Activated CD4-positive, CD25-positive, alpha-beta regulatory T cell (primary cell): ENCODE data around the gene AP4M1.

Source experiments
- DNase-seq, 4 experiments: peaks; one replicate each; lab custom pipeline; 2025; lab: John Stamatoyannopoulos, UW

Gene AP4M1, protein sequence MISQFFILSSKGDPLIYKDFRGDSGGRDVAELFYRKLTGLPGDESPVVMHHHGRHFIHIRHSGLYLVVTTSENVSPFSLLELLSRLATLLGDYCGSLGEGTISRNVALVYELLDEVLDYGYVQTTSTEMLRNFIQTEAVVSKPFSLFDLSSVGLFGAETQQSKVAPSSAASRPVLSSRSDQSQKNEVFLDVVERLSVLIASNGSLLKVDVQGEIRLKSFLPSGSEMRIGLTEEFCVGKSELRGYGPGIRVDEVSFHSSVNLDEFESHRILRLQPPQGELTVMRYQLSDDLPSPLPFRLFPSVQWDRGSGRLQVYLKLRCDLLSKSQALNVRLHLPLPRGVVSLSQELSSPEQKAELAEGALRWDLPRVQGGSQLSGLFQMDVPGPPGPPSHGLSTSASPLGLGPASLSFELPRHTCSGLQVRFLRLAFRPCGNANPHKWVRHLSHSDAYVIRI

DNA sequence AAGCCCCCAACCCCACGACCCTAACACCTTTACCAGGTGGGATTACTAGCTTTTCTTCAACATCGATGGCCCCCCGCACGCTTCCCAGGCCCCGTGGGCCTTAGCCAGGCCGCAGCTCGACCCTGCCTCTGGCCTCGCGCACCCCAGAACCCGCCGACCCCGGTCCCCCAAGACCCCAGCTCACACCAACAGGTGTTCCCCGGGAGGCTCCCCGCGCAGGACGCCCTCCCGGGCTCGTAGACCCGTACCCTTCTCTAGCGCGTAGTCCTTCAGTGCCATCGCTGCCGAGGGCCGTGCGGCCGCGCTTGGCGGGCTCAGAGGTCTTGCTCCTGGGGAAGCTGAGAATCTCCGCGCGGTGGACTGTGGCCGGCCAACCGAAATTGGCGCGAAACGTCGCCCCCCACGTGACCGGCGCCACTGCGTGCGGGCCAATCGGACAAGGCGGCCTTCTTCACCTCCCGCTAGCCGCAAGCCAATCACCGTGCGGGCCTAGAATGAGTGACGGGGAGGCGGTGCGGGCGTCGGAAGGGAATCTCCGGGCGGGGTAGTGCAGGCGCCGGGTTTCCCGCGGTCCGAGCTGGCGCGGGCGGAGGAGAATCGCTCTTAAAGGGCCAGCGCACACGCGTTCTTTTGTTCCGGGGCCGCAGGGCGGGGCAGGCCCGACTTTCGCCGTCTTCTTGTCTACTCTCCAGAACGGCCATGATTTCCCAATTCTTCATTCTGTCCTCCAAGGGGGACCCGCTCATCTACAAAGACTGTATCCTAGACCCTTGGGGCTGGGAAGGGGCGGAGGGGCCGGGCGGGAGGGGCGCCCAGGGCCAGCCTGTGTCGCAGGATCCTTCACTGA, at the start of gene AP4M1, which contains the start of gene MCM7:
Gene AP4M1 (plus strand): TSS at position 628 of the 847 bp plus-strand sequence. CDS start 72 bp downstream, at position 700.
Gene MCM7 (minus strand): TSS at position 382 of the 847 bp plus-strand sequence. CDS start 103 bp downstream, at position 279.
- DNase-seq, result peak; percentile 89 to 92 (median 90)

DNA sequence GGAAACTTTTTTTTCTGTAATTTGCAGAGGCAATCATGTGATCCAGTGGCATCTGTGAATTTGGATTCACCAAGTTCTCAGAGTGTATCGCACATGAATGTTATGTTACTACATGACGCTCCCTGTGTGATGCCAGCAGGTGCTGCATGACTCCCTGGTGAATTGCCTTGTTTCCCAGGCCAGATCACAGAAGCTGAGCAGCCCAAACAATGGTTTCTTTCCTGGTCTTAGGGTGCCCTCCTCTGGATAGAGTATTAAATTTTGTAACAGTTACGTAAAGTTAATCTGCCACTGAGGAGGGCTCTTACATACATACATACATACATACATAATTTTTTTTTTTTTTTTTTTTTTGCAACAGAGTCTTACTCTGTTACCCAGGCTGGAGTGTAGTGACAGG, 48.2 kb upstream of the AP4M1 start:
- DNase-seq, result no peak

DNA sequence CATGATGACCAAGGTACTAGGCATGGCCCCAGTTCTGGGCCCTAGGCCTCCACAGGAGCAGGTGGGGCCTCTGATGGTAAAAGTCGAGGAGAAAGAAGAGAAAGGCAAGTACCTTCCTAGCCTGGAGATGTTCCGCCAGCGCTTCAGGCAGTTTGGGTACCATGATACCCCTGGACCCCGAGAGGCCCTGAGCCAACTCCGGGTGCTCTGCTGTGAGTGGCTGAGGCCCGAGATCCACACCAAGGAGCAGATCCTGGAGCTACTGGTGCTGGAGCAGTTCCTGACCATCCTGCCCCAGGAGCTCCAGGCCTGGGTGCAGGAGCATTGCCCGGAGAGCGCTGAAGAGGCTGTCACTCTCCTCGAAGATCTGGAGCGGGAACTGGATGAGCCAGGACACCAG, 44.4 kb upstream of the AP4M1 start:
- no peak for DNase-seq

DNA sequence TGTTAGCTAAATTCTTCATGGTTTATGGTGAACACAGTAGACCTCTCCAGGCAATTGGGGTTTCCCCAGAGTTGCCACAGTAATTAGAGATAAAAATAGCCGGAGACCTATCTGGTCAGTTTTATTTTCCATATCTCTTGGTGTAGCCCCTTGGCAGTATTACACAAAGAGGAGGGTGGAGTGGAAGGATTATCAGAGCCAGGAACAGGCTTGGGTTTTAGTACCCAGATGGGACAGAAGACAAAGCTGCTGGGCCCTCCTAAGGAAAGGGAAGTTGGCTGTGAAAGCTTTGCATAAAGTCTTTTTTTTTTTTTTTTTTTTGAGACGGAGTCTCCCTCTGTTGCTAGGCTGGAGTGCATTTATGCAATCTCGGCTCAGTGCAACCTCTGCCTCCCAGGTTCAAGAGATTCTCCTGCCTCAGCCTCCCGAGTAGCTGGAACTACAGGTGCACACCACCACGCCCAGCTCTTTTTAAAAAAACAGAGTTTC, 42.1 kb upstream of the AP4M1 start:
- no peak for DNase-seq

DNA sequence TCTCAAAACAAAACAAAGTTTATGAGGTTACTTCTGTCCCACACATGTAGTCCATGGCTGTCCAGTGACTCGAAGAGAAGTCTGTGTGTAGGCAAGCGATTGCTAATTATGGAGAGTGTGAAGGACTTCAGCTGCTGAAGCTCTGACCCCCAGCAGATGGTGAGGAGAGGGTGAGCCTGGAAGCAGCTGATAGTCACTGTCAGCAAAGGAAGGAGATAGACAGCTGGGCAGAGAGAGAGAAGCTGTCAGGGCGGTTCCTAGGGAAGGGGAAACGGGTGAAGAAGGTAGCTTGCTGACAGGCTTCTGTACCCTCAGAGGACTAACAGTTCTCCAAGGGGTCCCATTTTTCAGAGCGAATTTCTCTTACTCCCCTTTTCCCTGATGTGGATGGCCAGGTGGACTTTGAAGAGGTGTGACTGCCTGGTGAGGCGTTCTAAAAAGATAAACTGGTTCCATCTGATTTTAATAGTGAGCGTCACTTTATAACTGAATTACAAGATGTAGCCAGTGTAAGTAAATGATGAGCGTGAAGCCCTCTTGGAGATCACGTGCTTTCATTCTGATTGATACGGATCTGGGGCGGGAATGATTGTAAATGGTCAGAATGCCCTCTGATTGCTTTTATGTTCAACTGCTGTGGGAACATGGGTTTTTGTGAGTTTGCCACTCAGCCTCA, 39.8 kb upstream of the AP4M1 start:
- no peak for DNase-seq

DNA sequence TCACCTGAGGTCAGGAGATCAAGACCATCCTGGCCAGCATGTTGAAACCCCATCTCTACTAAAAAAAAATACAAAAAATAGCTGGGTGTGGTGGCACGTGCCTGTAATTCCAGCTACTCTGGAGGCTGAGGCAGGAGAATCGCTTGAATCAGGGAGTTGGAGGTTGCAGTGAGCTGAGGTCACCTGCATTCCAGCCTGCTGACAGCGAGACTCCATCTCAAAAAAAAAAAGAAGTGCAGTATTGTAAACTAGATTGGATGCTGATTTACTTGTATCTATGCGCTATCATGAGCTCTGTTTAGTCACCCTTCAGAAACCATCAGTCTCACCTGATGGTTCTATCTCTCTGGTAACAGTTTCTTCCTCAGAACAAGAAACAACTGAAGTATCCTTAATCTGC, 38.1 kb upstream of the AP4M1 start:
- no peak for DNase-seq

DNA sequence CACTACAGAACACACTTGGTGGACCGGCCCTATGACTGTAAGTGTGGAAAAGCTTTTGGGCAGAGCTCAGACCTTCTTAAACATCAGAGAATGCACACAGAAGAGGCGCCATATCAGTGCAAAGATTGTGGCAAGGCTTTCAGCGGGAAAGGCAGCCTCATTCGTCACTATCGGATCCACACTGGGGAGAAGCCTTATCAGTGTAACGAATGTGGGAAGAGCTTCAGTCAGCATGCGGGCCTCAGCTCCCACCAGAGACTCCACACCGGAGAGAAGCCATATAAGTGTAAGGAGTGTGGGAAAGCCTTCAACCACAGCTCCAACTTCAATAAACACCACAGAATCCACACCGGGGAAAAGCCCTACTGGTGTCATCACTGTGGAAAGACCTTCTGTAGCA, 37.3 kb upstream of the AP4M1 start:
- DNase-seq, result no peak

DNA sequence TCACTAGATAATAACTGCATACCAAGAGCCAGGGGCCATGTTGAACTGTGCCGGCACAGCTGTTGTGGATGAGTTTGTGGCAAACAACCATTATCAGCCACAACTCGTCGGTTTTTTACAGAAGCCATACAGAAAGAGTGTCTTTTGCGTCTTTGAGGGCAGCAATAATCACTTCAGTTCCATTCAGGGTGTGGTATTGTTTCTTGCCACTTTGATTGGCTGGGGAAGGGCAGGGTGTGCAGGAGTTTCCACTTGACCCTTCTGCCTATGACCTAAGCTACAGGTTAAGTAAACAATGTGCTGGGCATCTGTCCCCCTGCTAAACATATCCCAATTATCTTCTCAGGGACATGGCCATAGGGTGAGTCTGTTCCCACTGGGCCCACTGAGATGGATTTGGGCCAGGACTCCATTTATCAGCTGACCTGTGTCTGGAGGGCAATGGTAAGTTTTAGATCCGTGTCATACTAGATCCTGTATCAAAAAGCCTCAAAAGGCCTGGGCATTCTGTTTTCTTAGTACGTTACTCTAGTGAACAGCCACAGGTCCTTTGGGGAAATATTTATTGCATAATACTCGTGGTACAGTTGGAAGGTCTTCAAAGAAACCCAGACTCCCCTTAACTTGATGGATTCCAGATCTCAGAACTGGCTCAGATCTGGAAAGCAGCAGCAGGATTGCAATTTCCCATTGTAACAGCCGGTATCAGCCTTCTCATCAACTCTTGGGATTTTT, 35.8 kb upstream of the AP4M1 start:
- DNase-seq, result no peak

DNA sequence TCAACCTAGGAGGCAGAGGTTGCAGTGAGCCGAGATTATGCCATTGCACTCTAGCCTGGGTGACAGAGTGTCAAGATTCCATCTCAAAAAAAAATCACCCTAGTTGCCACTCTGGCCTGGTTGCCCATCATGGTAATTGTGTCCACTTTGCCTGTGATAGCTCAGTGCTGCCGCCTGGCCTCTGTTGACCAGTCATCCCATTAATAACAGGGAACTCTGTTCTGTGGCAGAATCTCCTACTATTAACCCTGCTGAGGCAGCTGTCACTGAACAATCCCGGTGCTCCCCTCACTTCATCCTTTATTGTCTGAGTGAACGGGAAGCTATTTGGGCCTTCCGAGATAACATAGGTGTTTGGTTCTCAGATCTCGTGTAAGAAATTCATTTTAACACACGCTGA, 34.5 kb upstream of the AP4M1 start:
- no peak for DNase-seq

DNA sequence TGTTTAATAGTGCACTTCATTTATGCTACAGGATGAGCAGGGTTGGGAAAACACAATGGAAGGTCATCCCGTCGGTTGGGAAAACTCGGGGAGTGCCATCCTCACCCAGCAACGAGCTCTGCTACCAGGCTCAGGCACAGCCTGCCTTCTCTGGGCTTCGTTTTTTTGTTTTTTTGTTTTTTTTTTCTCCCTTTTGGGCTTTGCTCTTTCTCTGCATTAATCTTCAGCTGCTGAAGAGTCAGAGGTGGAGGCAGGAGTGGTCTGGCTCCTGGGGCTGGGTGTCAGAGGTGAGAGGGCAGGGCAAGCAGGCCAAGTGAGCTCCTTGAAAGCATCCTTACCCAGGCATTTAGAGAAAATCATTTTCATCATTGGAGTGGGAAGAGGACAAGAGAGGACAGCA, 31.5 kb upstream of the AP4M1 start:
- DNase-seq, result no peak

DNA sequence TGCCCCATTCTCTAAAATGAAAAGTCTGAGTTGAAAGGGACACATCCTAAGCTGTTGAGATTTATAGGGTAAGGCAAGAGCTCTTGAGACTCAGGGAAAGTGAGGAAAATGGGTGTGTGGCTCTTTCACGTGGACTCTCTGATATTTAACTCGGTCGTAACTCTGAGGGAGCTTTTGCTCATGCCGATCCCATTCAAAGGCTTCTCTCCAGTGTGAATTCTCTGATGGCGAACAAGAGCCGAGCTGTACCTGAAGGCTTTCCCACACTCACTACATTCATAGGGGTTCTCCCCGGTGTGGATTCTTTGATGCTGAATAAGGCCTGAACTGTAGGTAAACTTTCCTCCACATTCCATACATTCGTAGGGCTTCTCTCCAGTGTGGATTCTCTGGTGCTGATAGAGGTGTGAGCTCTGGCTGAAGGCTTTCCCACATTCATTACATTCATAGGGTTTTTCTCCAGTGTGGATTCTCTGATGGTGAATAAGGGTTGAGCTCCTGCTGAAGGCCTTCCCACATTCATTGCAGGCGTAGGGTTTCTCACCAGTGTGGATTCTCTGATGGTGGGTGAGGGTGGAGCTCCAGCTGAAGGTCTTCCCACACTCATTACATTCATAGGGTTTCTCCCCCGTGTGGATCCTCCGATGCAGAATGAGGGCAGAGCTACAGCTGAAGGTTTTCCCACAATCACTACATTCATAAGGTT, 30.3 kb upstream of the AP4M1 start:
- no peak for DNase-seq

DNA sequence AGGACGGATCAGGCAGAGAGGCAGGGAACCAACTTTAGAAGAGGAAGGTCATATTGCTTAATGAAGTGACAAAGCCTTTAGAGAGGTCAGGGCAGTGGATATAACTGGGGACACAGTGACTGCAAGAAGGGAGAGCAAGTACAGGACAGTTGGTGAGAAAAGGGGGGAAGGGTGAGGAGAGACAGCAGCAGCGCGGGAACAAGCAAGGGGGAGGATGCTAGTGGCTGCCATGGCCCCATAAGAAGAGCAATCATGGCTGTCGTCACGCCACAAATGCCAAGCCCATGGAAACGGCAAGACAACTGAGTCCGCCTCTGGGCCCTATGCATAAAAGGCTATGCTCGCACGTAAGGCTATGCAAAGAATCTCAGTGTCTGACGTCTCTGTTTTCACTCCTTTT, 29.0 kb upstream of the AP4M1 start:
- no peak for DNase-seq

DNA sequence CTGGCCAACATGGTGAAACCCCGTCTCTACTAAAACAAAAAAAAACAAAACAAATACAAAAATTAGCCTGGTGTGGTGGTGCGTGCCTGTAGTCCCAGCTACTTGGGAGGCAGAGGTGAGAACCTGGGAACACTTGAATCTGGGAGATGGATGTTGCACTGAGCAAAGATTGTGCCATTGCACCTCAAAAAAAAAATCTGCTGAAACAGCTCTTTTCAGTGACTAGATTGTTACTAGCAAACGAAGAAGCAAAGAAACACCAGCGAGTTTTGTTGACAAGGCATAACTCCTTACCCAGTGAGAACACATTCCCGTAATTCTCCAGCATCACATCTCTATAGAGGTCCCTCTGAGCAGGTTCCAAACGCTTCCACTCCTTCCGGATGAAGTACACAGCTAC, 26.6 kb upstream of the AP4M1 start:
- no peak for DNase-seq

DNA sequence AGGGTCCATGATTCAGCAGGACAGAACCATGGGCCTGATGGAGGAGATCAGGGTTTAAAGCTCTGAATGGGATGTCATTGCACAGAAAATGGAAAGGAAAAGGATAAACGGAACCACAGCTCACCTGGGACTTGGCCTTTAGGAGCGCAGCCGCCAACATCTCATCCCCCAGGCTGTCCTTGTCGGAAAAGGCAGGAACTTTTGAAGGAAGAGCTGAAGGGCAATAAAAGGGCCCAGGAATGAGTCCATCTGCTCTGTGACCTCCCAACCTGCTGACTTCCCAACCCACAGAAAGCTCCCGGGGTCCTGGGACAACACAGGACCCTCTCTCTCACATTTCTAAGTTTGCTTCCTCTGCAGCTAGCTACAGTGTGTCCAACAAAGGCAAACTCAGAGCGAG, 26.0 kb upstream of the AP4M1 start:
- DNase-seq, result no peak

DNA sequence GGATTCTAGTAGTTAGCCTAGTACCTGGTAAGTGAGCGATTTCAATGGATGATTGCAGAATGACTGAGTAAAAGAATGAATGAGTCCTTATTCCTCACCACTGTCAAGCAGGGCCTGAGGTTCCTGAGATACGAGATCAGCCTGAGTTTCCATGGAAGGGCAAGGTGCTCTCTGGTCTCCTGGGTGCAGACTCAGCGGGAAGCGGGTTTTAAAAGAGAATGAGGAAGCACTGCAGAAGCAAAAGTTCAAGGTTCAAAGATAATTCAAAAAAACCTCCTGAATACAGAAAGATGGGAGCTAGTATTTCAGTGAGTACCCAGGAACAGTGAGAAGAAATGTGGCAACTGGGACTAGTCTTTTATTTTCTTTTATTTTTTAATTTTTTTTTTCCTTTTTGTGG, 24.2 kb upstream of the AP4M1 start:
- no peak for DNase-seq

DNA sequence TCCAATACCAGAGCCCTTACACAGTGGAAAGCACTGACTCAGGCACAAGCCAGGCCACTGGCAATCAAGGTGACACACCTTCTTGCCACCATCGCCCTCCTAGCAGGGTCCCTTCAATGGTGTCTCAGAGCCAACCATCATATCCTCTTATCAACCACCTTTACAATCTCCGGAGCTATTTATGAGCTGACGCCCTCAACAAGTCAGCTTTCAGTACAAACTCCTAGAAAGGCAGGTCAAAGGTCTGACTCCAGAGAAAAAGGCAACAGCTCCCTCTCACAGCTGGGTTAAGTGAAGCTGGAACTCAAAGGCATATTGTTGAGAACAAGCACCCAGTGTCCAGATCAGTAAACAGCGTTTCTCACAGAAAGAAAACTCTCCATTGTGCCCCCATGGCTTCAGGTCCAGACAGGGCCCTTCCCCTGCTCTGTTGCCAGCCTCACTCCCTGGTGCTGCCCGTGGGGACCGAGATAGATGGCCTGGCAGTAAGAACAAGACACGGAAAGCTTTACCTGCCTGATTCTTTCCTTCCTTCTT, 22.4 kb upstream of the AP4M1 start:
- DNase-seq, result no peak

DNA sequence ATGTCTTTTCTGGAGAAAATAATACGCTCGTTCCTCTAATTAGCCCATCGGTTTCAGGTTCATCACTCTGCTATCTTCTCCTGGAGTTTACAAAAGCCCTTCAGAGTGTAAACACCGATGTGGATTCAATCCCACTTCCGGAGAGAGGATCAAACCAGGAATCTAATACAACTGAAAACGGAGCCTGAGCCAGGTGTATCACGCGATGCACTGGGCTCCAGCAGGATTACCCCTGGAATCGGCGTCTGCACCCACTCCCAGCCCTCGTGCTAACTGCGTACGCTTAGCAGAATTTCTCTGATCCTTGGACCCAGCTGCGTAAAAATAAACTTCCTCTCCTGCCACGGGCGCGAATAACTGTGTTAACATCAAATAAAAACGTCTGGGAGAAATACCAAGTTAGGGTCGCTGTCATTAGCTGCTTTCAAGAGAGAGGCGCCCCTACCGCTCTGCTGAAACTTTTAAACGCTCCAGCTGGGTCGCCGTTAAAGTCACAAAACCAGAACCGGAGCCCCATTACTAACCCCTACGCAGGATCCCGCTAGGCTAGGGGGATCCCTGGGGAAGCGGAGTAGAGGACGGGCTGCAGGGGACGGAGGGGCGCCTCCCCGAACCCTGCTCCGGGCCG, 20.4 kb upstream of the AP4M1 start:
- no peak for DNase-seq

DNA sequence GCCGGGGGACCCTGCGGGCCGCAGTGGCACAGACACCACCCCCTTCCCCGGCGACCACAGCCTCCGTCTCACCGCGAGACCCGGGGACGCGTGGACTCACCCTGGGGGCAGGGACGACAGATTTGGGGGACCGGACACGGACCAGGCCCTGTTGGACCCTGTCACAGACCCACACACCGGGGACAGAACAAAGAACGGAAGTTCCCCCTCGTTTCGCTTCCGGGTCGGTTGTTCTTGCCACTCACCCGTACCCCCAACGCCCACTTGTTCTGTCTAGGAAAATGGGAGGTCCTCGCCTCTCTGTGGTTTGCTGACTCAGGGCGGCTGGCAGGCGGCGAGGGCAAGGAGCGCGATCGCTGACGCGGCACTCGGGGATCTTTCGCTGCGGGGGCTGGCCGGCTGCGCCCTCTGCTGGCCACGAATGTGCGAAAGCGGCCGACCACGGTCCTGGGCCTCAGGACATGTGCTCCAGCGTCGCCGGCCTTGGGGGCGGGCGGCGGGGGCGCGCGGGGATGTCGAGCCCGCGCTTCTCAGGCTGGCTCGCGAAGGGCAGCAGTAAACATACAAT, 19.8 kb upstream of the AP4M1 start, which contains the start of gene ZNF3:
Gene ZNF3 (minus strand): TSS at position 189 of the 568 bp plus-strand sequence. CDS start 4,366 bp downstream, outside the sequence.
- peak; percentile 92 to 97 (median 94) for DNase-seq

DNA sequence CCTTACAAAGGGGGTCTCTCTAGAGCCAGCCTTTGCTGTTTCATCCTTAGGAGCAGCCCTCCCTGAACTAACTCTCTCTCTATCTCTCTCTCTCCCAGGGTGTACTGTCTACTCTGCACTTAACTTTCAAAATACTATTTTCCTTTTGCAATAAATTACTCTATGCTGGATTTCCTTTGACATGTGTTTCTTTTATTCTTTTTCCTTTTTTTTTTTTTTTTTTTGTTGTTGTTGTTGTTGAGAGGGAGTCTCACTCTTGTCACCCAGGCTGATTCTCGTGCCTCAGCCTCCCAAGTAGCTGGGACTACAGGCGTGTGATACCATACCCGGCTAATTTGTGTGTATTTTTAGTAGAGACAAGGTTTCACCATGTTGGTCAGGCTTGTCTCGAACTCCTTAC, 18.5 kb upstream of the AP4M1 start:
- DNase-seq, result no peak

DNA sequence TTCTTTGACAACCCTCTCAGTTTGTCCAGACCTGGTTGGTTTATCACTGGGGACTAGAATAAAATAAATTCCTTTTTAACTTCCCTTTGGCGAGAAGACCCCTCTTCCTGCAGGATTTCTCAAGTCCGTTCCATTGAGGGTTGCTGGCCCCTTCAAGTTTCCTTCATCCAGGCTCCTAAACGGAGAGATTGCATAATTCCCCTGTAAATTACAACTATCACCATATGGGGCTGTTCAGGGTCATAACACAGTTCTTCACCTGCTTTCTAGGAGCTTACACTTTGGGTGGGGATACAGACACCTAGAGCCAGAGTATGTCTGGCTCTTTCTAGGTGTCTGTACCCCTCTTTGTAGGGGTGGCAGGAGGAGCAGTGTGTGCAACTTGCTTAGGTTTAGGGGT, 15.9 kb upstream of the AP4M1 start:
- no peak for DNase-seq
